ENCODE data around the gene FAM13B. TPM values are rescaled to one million over a fixed set of nuclear protein-coding genes. Genes with fewer than 3 reads are reported as not detected.
"Not testable (repeated sequence)": the region's sequence is repeated elsewhere in the genome, so short reads cannot be mapped to it uniquely, and the experiment has no call there.

Gene FAM13B
- total RNA-seq, 1 experiment from 2014 or later: 23.5 TPM

GRCh38 chr5:137954131-137954879 is 78.6 kb downstream of the FAM13B start:
- DNase-seq (ENCODE audit: low spot score): peak; percentile 91
- Histone ChIP-seq H3K27me3 (replicated peaks; ENCODE audit: insufficient read depth, low read depth, low read length, poor library complexity) (no peaks in the 10 kb centered on the region), H3K27ac (ENCODE audit: low read depth, low read length, poor library complexity, severe bottlenecking) (peak overlapping the region; percentile 41), H3K4me1 (ENCODE audit: insufficient read depth, low read length, poor library complexity, severe bottlenecking) (peaks cover 18% of the 10 kb centered on the region), H3K36me3 (ENCODE audit: insufficient read depth, low read length, poor library complexity, severe bottlenecking) (peaks cover 26% of the 10 kb centered on the region), H3K4me3 (ENCODE audit: low read depth, low read length, poor library complexity, severe bottlenecking) (peak overlapping the region; percentile 14), H3K9me3 (ENCODE audit: low read depth, low read length, poor library complexity, severe bottlenecking) (no peaks in the 10 kb centered on the region)
- TF ChIP-seq, protein P1, sequence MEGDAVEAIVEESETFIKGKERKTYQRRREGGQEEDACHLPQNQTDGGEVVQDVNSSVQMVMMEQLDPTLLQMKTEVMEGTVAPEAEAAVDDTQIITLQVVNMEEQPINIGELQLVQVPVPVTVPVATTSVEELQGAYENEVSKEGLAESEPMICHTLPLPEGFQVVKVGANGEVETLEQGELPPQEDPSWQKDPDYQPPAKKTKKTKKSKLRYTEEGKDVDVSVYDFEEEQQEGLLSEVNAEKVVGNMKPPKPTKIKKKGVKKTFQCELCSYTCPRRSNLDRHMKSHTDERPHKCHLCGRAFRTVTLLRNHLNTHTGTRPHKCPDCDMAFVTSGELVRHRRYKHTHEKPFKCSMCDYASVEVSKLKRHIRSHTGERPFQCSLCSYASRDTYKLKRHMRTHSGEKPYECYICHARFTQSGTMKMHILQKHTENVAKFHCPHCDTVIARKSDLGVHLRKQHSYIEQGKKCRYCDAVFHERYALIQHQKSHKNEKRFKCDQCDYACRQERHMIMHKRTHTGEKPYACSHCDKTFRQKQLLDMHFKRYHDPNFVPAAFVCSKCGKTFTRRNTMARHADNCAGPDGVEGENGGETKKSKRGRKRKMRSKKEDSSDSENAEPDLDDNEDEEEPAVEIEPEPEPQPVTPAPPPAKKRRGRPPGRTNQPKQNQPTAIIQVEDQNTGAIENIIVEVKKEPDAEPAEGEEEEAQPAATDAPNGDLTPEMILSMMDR (conservative IDR thresholded peaks at IDR 0.05; ENCODE audit: low read depth, low read length): no peak
- no peak for TF ChIP-seq EZH2 (IDR thresholded peaks at IDR 0.05; ENCODE audit: borderline replicate concordance, low read depth, low read length, poor library complexity, severe bottlenecking)
- POLR2A ChIA-PET (ENCODE audit: low non-redundant PET): interaction anchor here (0.6 kb wide), 1 partner anchor 225 kb away, joined by 5 read pairs; the partner anchor contains the start of gene KIF20A
- CTCF ChIA-PET: interaction anchor here (0.5 kb wide), 1 partner anchor 45 kb away, joined by 3 read pairs; no protein-coding TSS in a partner anchor
- BruUV-seq (replicated peaks): no TSS peak
- intact Hi-C loops (cut with micrococcal nuclease; ENCODE audit: unreplicated experiment): no loop called here

- Histone ChIP-seq H3K27ac (ENCODE audit: low read depth, low read length, poor library complexity, severe bottlenecking) (no peak overlapping the region), H3K36me3 (ENCODE audit: insufficient read depth, low read length, poor library complexity, severe bottlenecking) (peaks cover 65% of the 10 kb centered on the region), H3K4me3 (ENCODE audit: low read depth, low read length, poor library complexity, severe bottlenecking) (no peak overlapping the region), H3K9me3 (ENCODE audit: low read depth, low read length, poor library complexity, severe bottlenecking) (no peaks in the 10 kb centered on the region), H3K4me1 (ENCODE audit: insufficient read depth, low read length, poor library complexity, severe bottlenecking) (no peaks in the 10 kb centered on the region), H3K27me3 (replicated peaks; ENCODE audit: insufficient read depth, low read depth, low read length, poor library complexity) (no peaks in the 10 kb centered on the region)
- TF ChIP-seq, protein P1 (conservative IDR thresholded peaks at IDR 0.05; ENCODE audit: low read depth, low read length): no peak
- no peak for TF ChIP-seq EZH2 (IDR thresholded peaks at IDR 0.05; ENCODE audit: borderline replicate concordance, low read depth, low read length, poor library complexity, severe bottlenecking)
- no peak for DNase-seq (ENCODE audit: low spot score)
- BruUV-seq (replicated peaks): no TSS peak
- POLR2A ChIA-PET (ENCODE audit: low non-redundant PET): no interaction called here
- CTCF ChIA-PET: no interaction called here
- intact Hi-C loops (cut with micrococcal nuclease; ENCODE audit: unreplicated experiment): no loop called here
Observed at GRCh38 chr5:137945825-137946224, 87.1 kb downstream of the FAM13B start.

DNA sequence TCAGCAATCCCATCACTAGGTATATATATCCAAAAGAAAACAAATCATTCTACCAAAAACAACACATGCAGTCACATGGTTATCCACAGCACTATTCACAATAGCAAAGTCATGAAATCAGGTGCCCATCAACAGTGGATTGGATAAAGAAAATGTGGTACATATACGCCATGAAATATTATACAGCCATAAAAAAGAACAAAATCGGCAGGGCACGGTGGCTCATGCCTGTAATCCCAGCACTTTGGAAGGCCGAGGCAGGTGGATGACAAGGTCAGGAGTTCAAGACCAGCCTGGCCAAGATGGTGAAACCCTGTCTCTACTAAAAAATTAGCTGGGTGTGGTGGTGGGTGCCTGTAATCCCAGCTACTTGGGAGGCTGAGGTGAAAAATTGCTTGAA is 88.6 kb downstream of the FAM13B start:
- POLR2A ChIA-PET (ENCODE audit: low non-redundant PET); CTCF ChIA-PET; BruUV-seq (replicated peaks); intact Hi-C loops (cut with micrococcal nuclease; ENCODE audit: unreplicated experiment); H3K4me3 ChIP-seq (ENCODE audit: low read depth, low read length, poor library complexity, severe bottlenecking); DNase-seq (ENCODE audit: low spot score); H3K27me3 ChIP-seq (replicated peaks; ENCODE audit: insufficient read depth, low read depth, low read length, poor library complexity); H3K27ac ChIP-seq (ENCODE audit: low read depth, low read length, poor library complexity, severe bottlenecking); H3K4me1 ChIP-seq (ENCODE audit: insufficient read depth, low read length, poor library complexity, severe bottlenecking); H3K9me3 ChIP-seq (ENCODE audit: low read depth, low read length, poor library complexity, severe bottlenecking): not testable (repeated sequence)
- peaks cover 77% of the 10 kb centered on the region for H3K36me3 ChIP-seq (ENCODE audit: insufficient read depth, low read length, poor library complexity, severe bottlenecking)

DNA sequence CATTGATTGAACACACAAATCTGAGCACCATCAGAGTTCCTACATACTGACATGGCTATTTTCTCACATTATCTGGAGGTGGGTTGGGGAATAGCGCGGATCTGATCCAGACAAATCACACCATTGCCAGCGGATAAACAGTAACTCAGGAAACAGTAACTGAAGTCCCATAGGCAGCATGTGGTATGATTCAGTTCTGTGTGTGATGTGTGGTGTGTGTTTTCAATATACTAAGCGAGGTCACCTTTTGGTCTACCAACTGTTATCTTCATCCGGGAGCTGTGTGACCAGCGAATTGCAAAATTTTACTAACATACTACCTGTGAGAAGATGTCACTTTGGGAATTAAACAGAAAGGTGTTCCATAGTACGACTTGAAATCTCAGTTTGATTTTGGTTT is 93.5 kb downstream of the FAM13B start:
- ChIA-PET POLR2A (ENCODE audit: low non-redundant PET) (no interaction called here), CTCF (no interaction called here)
- no TSS peak for BruUV-seq (replicated peaks)
- H3K9me3 ChIP-seq (ENCODE audit: low read depth, low read length, poor library complexity, severe bottlenecking): no peaks in the 10 kb centered on the region
- intact Hi-C loops (cut with micrococcal nuclease; ENCODE audit: unreplicated experiment): no loop called here
- no peak for TF ChIP-seq EZH2 (IDR thresholded peaks at IDR 0.05; ENCODE audit: borderline replicate concordance, low read depth, low read length, poor library complexity, severe bottlenecking)
- TF ChIP-seq, protein P1 (conservative IDR thresholded peaks at IDR 0.05; ENCODE audit: low read depth, low read length): no peak
- DNase-seq (ENCODE audit: low spot score): no peak
- no peaks in the 10 kb centered on the region for H3K4me1 ChIP-seq (ENCODE audit: insufficient read depth, low read length, poor library complexity, severe bottlenecking)
- no peaks in the 10 kb centered on the region for H3K27me3 ChIP-seq (replicated peaks; ENCODE audit: insufficient read depth, low read depth, low read length, poor library complexity)
- peaks cover 60% of the 10 kb centered on the region for H3K36me3 ChIP-seq (ENCODE audit: insufficient read depth, low read length, poor library complexity, severe bottlenecking)
- H3K27ac ChIP-seq (ENCODE audit: low read depth, low read length, poor library complexity, severe bottlenecking): no peak overlapping the region
- H3K4me3 ChIP-seq (ENCODE audit: low read depth, low read length, poor library complexity, severe bottlenecking): no peak overlapping the region

Measured in A673 (cell line).